ENCODE data around the gene EHMT1. TPM values are rescaled to one million over a fixed set of nuclear protein-coding genes. Genes with fewer than 3 reads are reported as not detected.

Gene EHMT1
- total and polyA plus RNA-seq, 2 of the 8 experiments (the other 6 are each of a cell fraction or from before 2014, with no cell fraction given) = 95.7 to 163 TPM

GRCh38 chr9:137860361-137860760 lies 241.6 kb downstream of the EHMT1 start:
- Histone ChIP-seq H3K18ac (ENCODE audit: extremely low read depth, low read length) (no peak overlapping the region), H2AK5ac (ENCODE audit: low read depth, low read length) (no peak overlapping the region), H3K79me2 (ENCODE audit: control insufficient read depth in 1 of 2, insufficient read depth in 2 of 2, low read length in 2 of 2) (no peaks in the 10 kb centered on the region), H3K27me3 (replicated peaks in 1 of 4; ENCODE audit: control insufficient read depth in 3 of 4, extremely low read depth in 1 of 4, insufficient read depth in 3 of 4, low read length in 3 of 4) (no peaks in the 10 kb centered on the region; a peak in 1 of 7 replicates), H3K4me3 (ENCODE audit: extremely low read depth in 1 of 4, insufficient read depth in 2 of 4, low read depth in 3 of 4, low read length in 4 of 4) (no peak overlapping the region), H3K9ac (replicated peaks in 1 of 4; ENCODE audit: extremely low read depth in 1 of 4, low read depth in 3 of 4, low read length in 3 of 4) (no peak overlapping the region), H2BK5ac (ENCODE audit: low read depth, low read length) (no peak overlapping the region), H3K56ac (replicated peaks; ENCODE audit: insufficient read length, low read depth, low read length) (no peak overlapping the region), H3K14ac (ENCODE audit: insufficient read length) (no peak overlapping the region), H2AFZ (ENCODE audit: low read length) (no peak overlapping the region), H3K23ac (ENCODE audit: insufficient read length) (no peak overlapping the region), H3K4me1 (replicated peaks in 1 of 4; ENCODE audit: control insufficient read depth in 3 of 4, insufficient read depth in 4 of 4, low read length in 3 of 4) (no peaks in the 10 kb centered on the region), H2BK20ac (ENCODE audit: low read length) (no peak overlapping the region), H3K9me3 (ENCODE audit: insufficient read depth in 2 of 2, low read depth in 1 of 2, low read length in 1 of 2) (peaks cover 17 to 35% of the 10 kb centered on the region in 2 experiments; a peak in 3 of 4 replicates), H3K36me3 (ENCODE audit: control insufficient read depth in 2 of 4, insufficient read depth in 4 of 4, low read length in 3 of 4) (no peaks in the 10 kb centered on the region), H2BK15ac (ENCODE audit: low read length) (no peak overlapping the region), H3K79me1 (ENCODE audit: low read depth, low read length) (no peaks in the 10 kb centered on the region), H3K27ac (ENCODE audit: low read depth, low read length) (no peak overlapping the region), H4K91ac (replicated peaks; ENCODE audit: insufficient read length, low read length) (no peak overlapping the region), H3K23me2 (ENCODE audit: low read depth, low read length) (no peaks in the 10 kb centered on the region), H4K8ac (ENCODE audit: extremely low read depth, insufficient read depth, low read length) (no peak overlapping the region), H2BK120ac (replicated peaks; ENCODE audit: low read depth, low read length) (no peak overlapping the region), H4K20me1 (replicated peaks in 1 of 2; ENCODE audit: control insufficient read depth in 1 of 2, insufficient read depth in 2 of 2, low read length in 2 of 2) (no peaks in the 10 kb centered on the region), H3K4me2 (ENCODE audit: insufficient read depth in 1 of 2, low read depth in 2 of 2, low read length in 2 of 2) (no peak overlapping the region), H3K4ac (replicated peaks; ENCODE audit: insufficient read length, low read depth, low read length) (no peak overlapping the region), H2BK12ac (ENCODE audit: low read depth, low read length) (no peak overlapping the region), H4K5ac (ENCODE audit: insufficient read length, low read depth, low read length) (no peak overlapping the region)
- ChIA-PET CTCF (ENCODE audit: partially characterized antibody) (interaction anchor here (0.9 kb wide), 1 partner anchor 11 kb away, joined by 3 read pairs; no protein-coding TSS in a partner anchor), POLR2A (ENCODE audit: partially characterized antibody) (no interaction called here)
- FAIRE-seq (no peak), DNase-seq (ENCODE audit: low read depth in 1 of 2, low spot score in 2 of 2) (no peak)
- 91% methylated on average over 1 of the region's 1 CpG; no CpG with 5 or more reads in 1 of the 2 experiments for WGBS, 2 experiments (ENCODE audit: extremely low coverage in 1 of 2, insufficient coverage in 1 of 2, insufficient read length in 1 of 2, insufficient replicate concordance in 2 of 2, low coverage in 1 of 2, low lambda C conversion rate in 2 of 2, missing lambda C conversion rate in 1 of 2)
- TF ChIP-seq MAFK (IDR thresholded peaks at IDR 0.05; ENCODE audit: low read depth, low read length) (no peak), NANOG (IDR thresholded peaks at IDR 0.05; ENCODE audit: insufficient read depth, low read depth, low read length, poor library complexity, severe bottlenecking) (no peak)

All from H1 (cell line).